ENCODE measurements around the gene MTF1.

- TF ChIP-seq ZBTB33 (IDR thresholded peaks at IDR 0.05; ENCODE audit: extremely low read depth, insufficient replicate concordance, low read length) (no peak), EZH2 (IDR thresholded peaks at IDR 0.05) (no peak), MAX (IDR thresholded peaks at IDR 0.05) (no peak), EZH2phosphoT487 (IDR thresholded peaks at IDR 0.05; ENCODE audit: borderline replicate concordance) (no peak), POLR2A (IDR thresholded peaks at IDR 0.05; ENCODE audit: borderline replicate concordance, extremely low read depth, insufficient read depth, insufficient read length) (no peak)
- TF ChIP-seq, protein P1, sequence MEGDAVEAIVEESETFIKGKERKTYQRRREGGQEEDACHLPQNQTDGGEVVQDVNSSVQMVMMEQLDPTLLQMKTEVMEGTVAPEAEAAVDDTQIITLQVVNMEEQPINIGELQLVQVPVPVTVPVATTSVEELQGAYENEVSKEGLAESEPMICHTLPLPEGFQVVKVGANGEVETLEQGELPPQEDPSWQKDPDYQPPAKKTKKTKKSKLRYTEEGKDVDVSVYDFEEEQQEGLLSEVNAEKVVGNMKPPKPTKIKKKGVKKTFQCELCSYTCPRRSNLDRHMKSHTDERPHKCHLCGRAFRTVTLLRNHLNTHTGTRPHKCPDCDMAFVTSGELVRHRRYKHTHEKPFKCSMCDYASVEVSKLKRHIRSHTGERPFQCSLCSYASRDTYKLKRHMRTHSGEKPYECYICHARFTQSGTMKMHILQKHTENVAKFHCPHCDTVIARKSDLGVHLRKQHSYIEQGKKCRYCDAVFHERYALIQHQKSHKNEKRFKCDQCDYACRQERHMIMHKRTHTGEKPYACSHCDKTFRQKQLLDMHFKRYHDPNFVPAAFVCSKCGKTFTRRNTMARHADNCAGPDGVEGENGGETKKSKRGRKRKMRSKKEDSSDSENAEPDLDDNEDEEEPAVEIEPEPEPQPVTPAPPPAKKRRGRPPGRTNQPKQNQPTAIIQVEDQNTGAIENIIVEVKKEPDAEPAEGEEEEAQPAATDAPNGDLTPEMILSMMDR (IDR thresholded peaks at IDR 0.05 in 2 of 3, conservative IDR thresholded peaks at IDR 0.05 in 1 of 3; ENCODE audit: borderline replicate concordance in 1 of 3, insufficient read depth in 1 of 3, low read depth in 2 of 3, low read length in 2 of 3): no peak
- TF ChIP-seq, protein P2, sequence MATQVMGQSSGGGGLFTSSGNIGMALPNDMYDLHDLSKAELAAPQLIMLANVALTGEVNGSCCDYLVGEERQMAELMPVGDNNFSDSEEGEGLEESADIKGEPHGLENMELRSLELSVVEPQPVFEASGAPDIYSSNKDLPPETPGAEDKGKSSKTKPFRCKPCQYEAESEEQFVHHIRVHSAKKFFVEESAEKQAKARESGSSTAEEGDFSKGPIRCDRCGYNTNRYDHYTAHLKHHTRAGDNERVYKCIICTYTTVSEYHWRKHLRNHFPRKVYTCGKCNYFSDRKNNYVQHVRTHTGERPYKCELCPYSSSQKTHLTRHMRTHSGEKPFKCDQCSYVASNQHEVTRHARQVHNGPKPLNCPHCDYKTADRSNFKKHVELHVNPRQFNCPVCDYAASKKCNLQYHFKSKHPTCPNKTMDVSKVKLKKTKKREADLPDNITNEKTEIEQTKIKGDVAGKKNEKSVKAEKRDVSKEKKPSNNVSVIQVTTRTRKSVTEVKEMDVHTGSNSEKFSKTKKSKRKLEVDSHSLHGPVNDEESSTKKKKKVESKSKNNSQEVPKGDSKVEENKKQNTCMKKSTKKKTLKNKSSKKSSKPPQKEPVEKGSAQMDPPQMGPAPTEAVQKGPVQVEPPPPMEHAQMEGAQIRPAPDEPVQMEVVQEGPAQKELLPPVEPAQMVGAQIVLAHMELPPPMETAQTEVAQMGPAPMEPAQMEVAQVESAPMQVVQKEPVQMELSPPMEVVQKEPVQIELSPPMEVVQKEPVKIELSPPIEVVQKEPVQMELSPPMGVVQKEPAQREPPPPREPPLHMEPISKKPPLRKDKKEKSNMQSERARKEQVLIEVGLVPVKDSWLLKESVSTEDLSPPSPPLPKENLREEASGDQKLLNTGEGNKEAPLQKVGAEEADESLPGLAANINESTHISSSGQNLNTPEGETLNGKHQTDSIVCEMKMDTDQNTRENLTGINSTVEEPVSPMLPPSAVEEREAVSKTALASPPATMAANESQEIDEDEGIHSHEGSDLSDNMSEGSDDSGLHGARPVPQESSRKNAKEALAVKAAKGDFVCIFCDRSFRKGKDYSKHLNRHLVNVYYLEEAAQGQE (IDR thresholded peaks at IDR 0.05; ENCODE audit: low read depth): no peak
Observed at GRCh38 chr1:37767488-37767887, 91.9 kb downstream of the MTF1 start.
